Measurements from ENCODE around the gene MIGA2. TPM values are rescaled to one million over a fixed set of nuclear protein-coding genes. Genes with fewer than 3 reads are reported as not detected.

Gene MIGA2
- total RNA-seq, 2 donors from 2014 or later, result 68.3 to 71.3 TPM

- ATAC-seq (no peak), DNase-seq (no peak)
- intact Hi-C loops (cut with DNase I, micrococcal nuclease), result no loop called here
Measured at GRCh38 chr9:129068110-129068509, 31.7 kb downstream of the MIGA2 start.

GRCh38 chr9:129068990-129069861, 32.8 kb downstream of the MIGA2 start:
- peak; percentile 68 to 70 for DNase-seq
- intact Hi-C loops (cut with DNase I, micrococcal nuclease), result no loop called here
- peak; percentile 41 for ATAC-seq

GRCh38 chr9:129069862-129070641, 33.6 kb downstream of the MIGA2 start:
- DNase-seq (no peak), ATAC-seq (peak; percentile 67)
- intact Hi-C loops (cut with DNase I, micrococcal nuclease), result no loop called here

GRCh38 chr9:129070696-129071525, 34.5 kb downstream of the MIGA2 start:
- ATAC-seq, result no peak
- intact Hi-C loops (cut with DNase I, micrococcal nuclease), result no loop called here
- no peak for DNase-seq

- DNase-seq (peak in 1 of 2 donors; percentile 40), ATAC-seq (no peak)
- intact Hi-C loops (cut with DNase I, micrococcal nuclease), result no loop called here
Measured at GRCh38 chr9:129071526-129072126, 35.2 kb downstream of the MIGA2 start.

- ATAC-seq (no peak), DNase-seq (no peak)
- intact Hi-C loops (cut with DNase I, micrococcal nuclease), result no loop called here
Measured at GRCh38 chr9:129072171-129072570, 35.7 kb downstream of the MIGA2 start.

- intact Hi-C loops (cut with DNase I, micrococcal nuclease), result no loop called here
- ATAC-seq, result no peak
- DNase-seq, result no peak
Measured at GRCh38 chr9:129073404-129073803, 37.0 kb downstream of the MIGA2 start.

GRCh38 chr9:129074106-129074505, 37.7 kb downstream of the MIGA2 start:
- intact Hi-C loops (cut with DNase I, micrococcal nuclease), result no loop called here
- DNase-seq (no peak), ATAC-seq (no peak)

GRCh38 chr9:129075996-129076639, 39.7 kb downstream of the MIGA2 start:
- intact Hi-C loops (cut with DNase I, micrococcal nuclease), result no loop called here
- ATAC-seq, result peak; percentile 37

GRCh38 chr9:129076640-129077037, 40.2 kb downstream of the MIGA2 start:
- DNase-seq (no peak), ATAC-seq (no peak)
- intact Hi-C loops (cut with DNase I, micrococcal nuclease), result no loop called here

More at GRCh38 chr9:129075996-129076639, 39.7 kb downstream of the MIGA2 start:
- peak in 1 of 2 donors; percentile 39 for DNase-seq

- ATAC-seq (peak; percentile 21), DNase-seq (peak; percentile 74 to 78)
- intact Hi-C loops (cut with DNase I, micrococcal nuclease), result no loop called here
Measured at GRCh38 chr9:129077236-129077635, 40.8 kb downstream of the MIGA2 start.

GRCh38 chr9:129078691-129079503, 42.5 kb downstream of the MIGA2 start:
- ATAC-seq, result peak; percentile 49
- intact Hi-C loops (cut with DNase I, micrococcal nuclease), result no loop called here
- peak; percentile 69 to 80 for DNase-seq

GRCh38 chr9:129079829-129080228, 43.4 kb downstream of the MIGA2 start:
- no peak for ATAC-seq
- intact Hi-C loops (cut with DNase I, micrococcal nuclease), result no loop called here

GRCh38 chr9:129080298-129080600, 43.8 kb downstream of the MIGA2 start:
- no peak for ATAC-seq
- DNase-seq, result no peak
- intact Hi-C loops (cut with DNase I, micrococcal nuclease), result no loop called here

More at GRCh38 chr9:129079829-129080228, 43.4 kb downstream of the MIGA2 start:
- no peak for DNase-seq

GRCh38 chr9:129080601-129081387, 44.4 kb downstream of the MIGA2 start, which contains the start of gene DOLPP1:
DOLPP1 (plus strand) TSS chr9:129081111; CDS start chr9:129081132, 21 bp downstream.
- intact Hi-C loops (cut with DNase I, micrococcal nuclease), result no loop called here
- peak; percentile 79 for ATAC-seq
- peak; percentile 98 to 99 for DNase-seq

GRCh38 chr9:129081388-129081904, 45.0 kb downstream of the MIGA2 start:
- ATAC-seq, result peak; percentile 41
- peak in 1 of 2 donors; percentile 56 for DNase-seq
- intact Hi-C loops (cut with DNase I, micrococcal nuclease), result no loop called here

Data from left colon (tissue), 2 donors.